Measurements from ENCODE around the gene RFX2.

DNA sequence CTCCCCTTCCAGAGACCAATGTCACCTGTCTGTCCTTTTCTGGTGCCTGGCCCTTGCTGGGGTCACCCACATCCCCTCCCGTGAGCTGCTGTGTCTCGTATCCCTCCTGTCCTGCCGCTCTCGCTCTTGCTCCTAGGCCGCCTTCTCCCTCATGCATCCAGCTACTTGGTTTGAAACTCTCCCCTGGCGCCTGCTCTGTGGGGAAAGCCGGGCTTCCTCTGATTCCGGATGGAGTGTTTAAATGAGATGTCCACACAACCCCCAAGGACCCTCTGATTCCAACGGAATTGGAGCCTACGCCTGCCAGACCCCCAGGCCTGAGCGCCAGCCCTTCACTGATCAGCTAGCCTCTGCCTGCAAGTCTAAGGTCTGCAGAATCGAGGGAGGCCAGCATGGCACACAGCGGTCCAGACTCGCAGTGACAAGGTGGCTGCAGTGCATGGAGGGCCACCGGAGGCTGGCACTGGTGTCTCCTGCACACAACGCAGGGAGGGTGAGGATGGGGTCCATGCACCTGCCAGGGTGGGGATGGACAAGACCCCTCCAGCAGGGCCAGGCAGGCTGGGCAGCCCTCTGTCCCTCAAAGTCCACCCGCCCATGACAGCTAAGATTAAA, 47.2 kb downstream of the RFX2 start:
- TF ChIP-seq, protein P1, sequence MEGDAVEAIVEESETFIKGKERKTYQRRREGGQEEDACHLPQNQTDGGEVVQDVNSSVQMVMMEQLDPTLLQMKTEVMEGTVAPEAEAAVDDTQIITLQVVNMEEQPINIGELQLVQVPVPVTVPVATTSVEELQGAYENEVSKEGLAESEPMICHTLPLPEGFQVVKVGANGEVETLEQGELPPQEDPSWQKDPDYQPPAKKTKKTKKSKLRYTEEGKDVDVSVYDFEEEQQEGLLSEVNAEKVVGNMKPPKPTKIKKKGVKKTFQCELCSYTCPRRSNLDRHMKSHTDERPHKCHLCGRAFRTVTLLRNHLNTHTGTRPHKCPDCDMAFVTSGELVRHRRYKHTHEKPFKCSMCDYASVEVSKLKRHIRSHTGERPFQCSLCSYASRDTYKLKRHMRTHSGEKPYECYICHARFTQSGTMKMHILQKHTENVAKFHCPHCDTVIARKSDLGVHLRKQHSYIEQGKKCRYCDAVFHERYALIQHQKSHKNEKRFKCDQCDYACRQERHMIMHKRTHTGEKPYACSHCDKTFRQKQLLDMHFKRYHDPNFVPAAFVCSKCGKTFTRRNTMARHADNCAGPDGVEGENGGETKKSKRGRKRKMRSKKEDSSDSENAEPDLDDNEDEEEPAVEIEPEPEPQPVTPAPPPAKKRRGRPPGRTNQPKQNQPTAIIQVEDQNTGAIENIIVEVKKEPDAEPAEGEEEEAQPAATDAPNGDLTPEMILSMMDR (conservative IDR thresholded peaks at IDR 0.05; ENCODE audit: low read length): no peak
- TF ChIP-seq EZH2phosphoT487 (IDR thresholded peaks at IDR 0.05; ENCODE audit: borderline replicate concordance): no peak

All from Loucy (cell line).